ENCODE measurements around the gene TIMM44.

TIMM44 gene

GRCh38 chr19:7943444-7944176 lies at the start of gene TIMM44:
TSS of gene TIMM44 (minus strand) at chr19:7943666. CDS start at chr19:7943651, 15 bp downstream.
- peak; percentile 95 for DNase-seq (ENCODE audit: low read depth in 2 of 2)

- no peak for DNase-seq (ENCODE audit: low read depth in 2 of 2)
These were observed 49.1 kb upstream of the TIMM44 start for GRCh38 chr19:7992575-7992974.

GRCh38 chr19:7989071-7989575 lies 45.7 kb upstream of the TIMM44 start:
- no peak for DNase-seq (ENCODE audit: low read depth in 2 of 2)

- no peak for DNase-seq (ENCODE audit: low read depth in 2 of 2)
These were observed 44.8 kb upstream of the TIMM44 start for GRCh38 chr19:7988307-7988706.

- DNase-seq (ENCODE audit: low read depth in 2 of 2) = no peak
These were observed 43.8 kb upstream of the TIMM44 start for GRCh38 chr19:7987114-7987768.

GRCh38 chr19:7986321-7987113 lies 43.1 kb upstream of the TIMM44 start:
- no peak for DNase-seq (ENCODE audit: low read depth in 2 of 2)

GRCh38 chr19:7985481-7985911 lies 42.0 kb upstream of the TIMM44 start:
- DNase-seq (ENCODE audit: low read depth in 2 of 2) = no peak

- DNase-seq (ENCODE audit: low read depth in 2 of 2) = no peak
These were observed 40.8 kb upstream of the TIMM44 start for GRCh38 chr19:7983995-7984837.

- DNase-seq (ENCODE audit: low read depth in 2 of 2) = no peak
These were observed 40.0 kb upstream of the TIMM44 start for GRCh38 chr19:7983286-7983950.

GRCh38 chr19:7982651-7983099 lies 39.2 kb upstream of the TIMM44 start:
- DNase-seq (ENCODE audit: low read depth in 2 of 2) = no peak

GRCh38 chr19:7982103-7982502 lies 38.6 kb upstream of the TIMM44 start:
- no peak for DNase-seq (ENCODE audit: low read depth in 2 of 2)

- DNase-seq (ENCODE audit: low read depth in 2 of 2) = no peak
These were observed 38.2 kb upstream of the TIMM44 start for GRCh38 chr19:7981661-7982060.

- no peak for DNase-seq (ENCODE audit: low read depth in 2 of 2)
These were observed 37.7 kb upstream of the TIMM44 start for GRCh38 chr19:7981199-7981598.

GRCh38 chr19:7980635-7981121 lies 37.2 kb upstream of the TIMM44 start:
- no peak for DNase-seq (ENCODE audit: low read depth in 2 of 2)

- DNase-seq (ENCODE audit: low read depth in 2 of 2) = no peak
These were observed 36.7 kb upstream of the TIMM44 start for GRCh38 chr19:7980168-7980567.

GRCh38 chr19:7979559-7979958 lies 36.1 kb upstream of the TIMM44 start:
- no peak for DNase-seq (ENCODE audit: low read depth in 2 of 2)

GRCh38 chr19:7979011-7979410 lies 35.5 kb upstream of the TIMM44 start:
- DNase-seq (ENCODE audit: low read depth in 2 of 2) = no peak

GRCh38 chr19:7978179-7978825 lies 34.8 kb upstream of the TIMM44 start:
- no peak for DNase-seq (ENCODE audit: low read depth in 2 of 2)

- DNase-seq (ENCODE audit: low read depth in 2 of 2) = no peak
These were observed 34.2 kb upstream of the TIMM44 start for GRCh38 chr19:7977723-7978040.

GRCh38 chr19:7977021-7977722 lies 33.7 kb upstream of the TIMM44 start:
- no peak for DNase-seq (ENCODE audit: low read depth in 2 of 2)
